GM13976 (cell line): ENCODE results near the gene OR6C4.
"Not testable (repeated sequence)": the region's sequence is repeated elsewhere in the genome, so short reads cannot be mapped to it uniquely, and the experiment has no call there.

Experiments used
- DNase-seq: peaks from one replicate; pipeline ENCODE4 v3.0.0; 2012; ENCODE audit warnings: low spot score
- in situ Hi-C: fragments of 300-500 bp; cut with MboI; formaldehyde crosslinking; loops from one replicate; pipeline ENCODE4 v1.12.0; 2022; ENCODE audit warnings: low sequenced_read_pairs, mixed read lengths, inconsistent platforms; ENCODE audit not compliant: unreplicated experiment
- TF ChIP-seq, protein P1 (sequence below): IDR thresholded peaks from 2 replicates; pipeline ENCODE4 v1.5.1; 2012; ENCODE audit warnings: borderline replicate concordance, mild to moderate bottlenecking; ENCODE audit not compliant: insufficient read depth; ENCODE audit errors: extremely low read depth, missing control alignments, control extremely low read depth

The OR6C4 gene

DNA sequence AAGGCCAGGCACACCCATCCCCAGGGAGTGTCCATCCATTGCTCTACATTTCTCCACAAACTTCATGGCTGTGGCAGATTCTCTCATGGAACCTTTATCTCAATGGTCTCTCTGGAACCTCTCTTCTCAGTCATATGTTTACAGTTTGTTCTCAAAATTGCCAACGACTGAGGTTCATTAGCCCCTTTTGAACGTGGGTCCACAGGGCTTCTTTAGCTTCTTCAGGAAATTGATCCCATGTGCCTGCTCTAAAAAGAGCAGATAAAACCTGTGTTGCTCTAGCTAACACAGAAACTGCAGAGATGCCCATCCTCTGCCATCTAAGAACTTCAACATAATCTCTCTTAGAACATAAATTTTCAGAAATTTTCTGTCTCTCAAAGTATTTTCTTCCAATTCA lies at the start of gene OR6C4:
OR6C4 (plus strand) TSS at position 301 of the 400 bp plus-strand sequence. CDS start 1,625 bp downstream, outside the sequence.
- in situ Hi-C loops = no loop called here
- TF ChIP-seq, protein P1, sequence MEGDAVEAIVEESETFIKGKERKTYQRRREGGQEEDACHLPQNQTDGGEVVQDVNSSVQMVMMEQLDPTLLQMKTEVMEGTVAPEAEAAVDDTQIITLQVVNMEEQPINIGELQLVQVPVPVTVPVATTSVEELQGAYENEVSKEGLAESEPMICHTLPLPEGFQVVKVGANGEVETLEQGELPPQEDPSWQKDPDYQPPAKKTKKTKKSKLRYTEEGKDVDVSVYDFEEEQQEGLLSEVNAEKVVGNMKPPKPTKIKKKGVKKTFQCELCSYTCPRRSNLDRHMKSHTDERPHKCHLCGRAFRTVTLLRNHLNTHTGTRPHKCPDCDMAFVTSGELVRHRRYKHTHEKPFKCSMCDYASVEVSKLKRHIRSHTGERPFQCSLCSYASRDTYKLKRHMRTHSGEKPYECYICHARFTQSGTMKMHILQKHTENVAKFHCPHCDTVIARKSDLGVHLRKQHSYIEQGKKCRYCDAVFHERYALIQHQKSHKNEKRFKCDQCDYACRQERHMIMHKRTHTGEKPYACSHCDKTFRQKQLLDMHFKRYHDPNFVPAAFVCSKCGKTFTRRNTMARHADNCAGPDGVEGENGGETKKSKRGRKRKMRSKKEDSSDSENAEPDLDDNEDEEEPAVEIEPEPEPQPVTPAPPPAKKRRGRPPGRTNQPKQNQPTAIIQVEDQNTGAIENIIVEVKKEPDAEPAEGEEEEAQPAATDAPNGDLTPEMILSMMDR = no peak
- DNase-seq = no peak

DNA sequence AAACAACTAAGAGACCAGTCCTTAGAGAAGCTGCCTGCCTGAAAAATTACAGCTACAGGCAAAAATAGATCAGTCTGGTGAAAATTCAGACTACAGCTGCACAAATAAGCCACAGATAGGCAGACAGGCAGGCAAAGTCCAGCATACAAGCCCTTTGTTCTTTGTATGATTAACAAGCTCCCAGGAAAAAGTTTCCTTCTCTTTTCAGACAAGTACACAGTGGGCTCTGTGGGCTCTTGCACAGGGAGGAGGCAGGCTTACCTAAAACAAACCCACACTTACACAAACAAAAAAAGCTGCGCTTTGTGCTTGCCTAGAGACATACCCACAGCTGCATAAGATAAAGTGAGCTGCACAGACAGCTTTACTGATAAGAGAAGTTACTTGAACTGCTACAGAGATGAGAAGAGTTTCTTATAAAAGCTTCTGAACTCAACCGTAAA lies 49.6 kb upstream of the OR6C4 start:
- no peak for DNase-seq
- in situ Hi-C loops = no loop called here

DNA sequence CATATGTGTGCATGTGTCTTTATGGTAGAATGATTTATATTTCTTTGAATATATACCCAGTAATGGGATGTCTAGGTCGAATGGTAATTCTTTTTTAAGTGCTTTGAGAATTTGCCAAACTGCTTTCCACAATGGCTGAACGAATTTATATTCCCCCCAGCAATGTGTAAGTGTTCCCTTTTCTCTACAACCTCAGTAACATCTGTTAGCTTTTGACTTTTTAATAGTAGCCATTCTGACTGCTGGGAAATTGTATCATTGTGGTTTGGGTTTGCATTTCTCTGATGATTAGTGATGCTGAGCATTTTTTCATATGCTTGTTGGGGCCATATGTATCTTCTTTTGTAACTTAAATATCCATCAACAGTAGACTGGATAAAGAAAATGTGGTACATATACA lies 47.8 kb upstream of the OR6C4 start:
- in situ Hi-C loops = no loop called here
- DNase-seq = no peak
- TF ChIP-seq, protein P1 = no peak

More for the DNA sequence above, 49.6 kb upstream of the OR6C4 start:
- TF ChIP-seq, protein P1 = no peak

DNA sequence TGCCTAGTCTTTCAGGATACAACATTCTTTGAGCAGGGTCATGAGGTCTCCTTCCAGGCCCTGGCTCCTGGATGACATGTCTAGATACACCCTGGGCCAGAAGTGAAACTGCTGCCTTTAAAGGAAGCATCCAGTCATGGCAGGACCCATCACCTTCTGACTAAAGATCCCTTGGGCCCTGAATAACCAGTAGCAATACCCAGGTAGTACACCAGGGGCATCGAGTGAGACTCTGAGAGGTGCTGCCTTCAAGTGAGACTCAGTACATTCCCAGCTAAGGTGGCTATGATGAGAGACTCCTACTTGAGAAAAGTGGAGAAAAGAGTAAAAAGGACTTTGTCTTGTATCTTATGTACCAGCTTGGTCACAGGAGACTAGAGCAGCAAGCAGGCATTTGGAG lies 33.7 kb upstream of the OR6C4 start:
- TF ChIP-seq, protein P1 = no peak
- in situ Hi-C loops = no loop called here
- DNase-seq = no peak

DNA sequence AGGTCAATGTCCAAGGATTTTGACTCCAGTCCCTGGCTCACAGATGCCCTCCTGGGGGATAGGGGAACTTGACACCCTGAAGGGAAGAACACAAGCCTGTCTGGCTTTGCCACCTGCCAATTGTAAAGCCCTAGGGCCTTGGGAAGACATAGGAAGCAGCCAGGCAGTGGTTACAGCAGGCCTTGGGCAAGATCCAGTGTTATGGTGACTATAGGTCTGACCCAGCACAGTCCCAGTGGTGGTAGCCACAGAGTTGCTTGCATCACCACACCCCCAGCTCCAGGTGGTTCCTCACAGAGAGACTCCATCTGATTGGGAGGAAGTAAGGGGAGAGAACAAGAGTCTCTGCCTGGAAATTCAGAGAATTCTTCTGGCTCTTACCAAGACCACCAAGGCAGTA lies 33.0 kb upstream of the OR6C4 start:
- no peak for DNase-seq
- in situ Hi-C loops = no loop called here
- TF ChIP-seq, protein P1 = no peak

DNA sequence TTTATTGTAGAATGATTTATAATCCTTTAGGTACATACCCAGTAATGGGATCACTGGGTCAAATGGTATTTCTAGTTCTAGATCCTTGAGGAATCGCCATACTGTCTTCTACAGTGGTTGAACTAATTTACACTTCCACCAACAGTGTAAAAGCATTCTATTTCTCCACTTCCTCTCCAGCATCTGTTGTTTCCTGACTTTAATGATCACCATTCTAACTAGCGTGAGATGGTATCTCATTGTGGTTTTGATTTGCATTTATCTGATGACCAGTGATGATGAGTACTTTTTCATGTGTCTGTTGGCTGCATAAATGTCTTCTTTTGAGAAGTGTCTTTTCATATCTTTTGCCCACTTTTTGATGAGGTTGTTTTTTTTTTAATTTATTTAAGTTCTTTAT lies 1.2 kb upstream of the OR6C4 start:
- DNase-seq, in situ Hi-C loops: not testable (repeated sequence)

DNA sequence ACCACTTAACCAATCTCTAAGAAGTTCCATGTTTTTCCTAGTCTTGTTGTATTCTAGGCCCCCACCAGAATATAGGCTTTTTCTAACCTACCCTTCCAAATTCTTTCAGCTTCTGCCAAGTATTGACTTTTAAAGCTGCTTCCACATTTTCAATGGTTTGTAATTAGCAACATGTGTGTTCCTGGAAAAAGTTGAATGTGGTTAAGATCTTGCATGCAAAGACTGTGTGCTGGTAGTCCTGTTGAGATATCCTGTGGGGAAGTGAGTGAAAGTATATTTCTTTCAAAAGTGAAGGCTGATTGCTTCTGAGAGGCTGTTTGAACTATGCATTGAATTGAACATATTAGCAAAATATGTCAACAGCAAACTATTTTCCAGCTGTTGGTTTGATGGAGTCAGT lies 646 bp upstream of the OR6C4 start:
- in situ Hi-C loops = no loop called here
- DNase-seq = no peak
- TF ChIP-seq, protein P1 = no peak
